NB4 (cell line): ENCODE measurements around the gene KIF7.

Source experiments
- DNase-seq: peaks from one replicate; pipeline ENCODE4 v3.0.0; 2010; ENCODE audit warnings: low read depth
- H3K4me3 ChIP-seq: one replicate; pipeline ENCODE4 v1.5.1; 2011; ENCODE audit warnings: mild to moderate bottlenecking, low read depth, low read length, moderate library complexity
- MYC ChIP-seq: IDR thresholded peaks from 2 replicates; pipeline ENCODE4 v1.6.1; 2011; ENCODE audit warnings: low read depth, low read length
- POLR2A ChIP-seq: IDR thresholded peaks from 2 replicates; pipeline ENCODE4 v1.6.1; 2011; ENCODE audit warnings: mild to moderate bottlenecking; ENCODE audit not compliant: insufficient read length; ENCODE audit errors: extremely low read depth
- TF ChIP-seq, protein P1 (sequence below): IDR thresholded peaks from one replicate; pipeline ENCODE4 v1.5.1; 2012; ENCODE audit warnings: low read depth, low read length
- TF ChIP-seq, protein P2 (sequence below): IDR thresholded peaks from 2 replicates; pipeline ENCODE4 v1.6.1; 2011; ENCODE audit warnings: low read depth, low read length

The KIF7 gene

DNA sequence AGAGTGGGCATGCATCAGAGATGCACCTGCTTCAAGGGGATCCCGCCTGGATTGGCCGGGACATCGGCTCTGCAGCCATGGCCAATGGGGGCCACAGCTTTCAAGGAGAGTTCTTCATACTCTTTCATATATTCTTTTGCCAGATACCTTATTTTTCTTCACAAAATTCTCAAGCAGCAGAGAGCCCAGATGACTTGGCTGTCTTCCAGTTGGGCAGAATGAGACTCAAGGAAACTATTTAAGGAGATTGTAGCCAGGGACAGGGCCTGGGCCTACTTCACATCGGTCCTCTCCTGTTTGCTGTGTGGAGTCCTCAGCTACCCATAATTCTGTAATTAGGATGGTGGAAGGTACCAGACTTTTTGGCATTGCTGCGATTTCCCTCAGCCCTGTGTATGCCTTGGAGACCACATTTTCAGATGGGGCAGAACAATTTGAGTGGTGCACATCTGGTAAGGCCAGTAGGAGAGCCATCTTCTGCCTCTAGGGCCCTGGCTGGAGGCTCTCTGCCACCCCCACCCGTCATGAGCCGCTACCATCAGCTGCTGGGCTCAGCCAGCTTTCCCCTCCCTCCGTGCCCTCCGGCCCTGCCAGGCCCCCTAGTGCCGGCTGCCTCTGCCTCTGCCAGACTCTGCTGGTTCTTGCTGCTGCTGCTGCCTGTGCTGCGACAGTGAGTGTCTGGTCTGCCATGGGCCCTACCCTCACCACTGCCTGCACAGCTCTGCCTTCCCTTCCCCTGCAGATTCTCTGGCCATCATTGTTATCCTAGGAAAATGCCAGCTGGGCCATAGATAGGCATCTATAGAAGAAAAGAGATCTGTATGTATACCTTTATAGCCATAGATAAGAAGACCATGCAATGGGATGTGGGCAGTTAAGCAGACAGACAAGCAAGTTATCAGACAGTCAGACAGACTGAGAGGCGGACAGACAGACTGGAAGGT lies 17.2 kb upstream of the KIF7 start:
- no peak for DNase-seq
- no peak overlapping the region for H3K4me3 ChIP-seq
- TF ChIP-seq, protein P1, sequence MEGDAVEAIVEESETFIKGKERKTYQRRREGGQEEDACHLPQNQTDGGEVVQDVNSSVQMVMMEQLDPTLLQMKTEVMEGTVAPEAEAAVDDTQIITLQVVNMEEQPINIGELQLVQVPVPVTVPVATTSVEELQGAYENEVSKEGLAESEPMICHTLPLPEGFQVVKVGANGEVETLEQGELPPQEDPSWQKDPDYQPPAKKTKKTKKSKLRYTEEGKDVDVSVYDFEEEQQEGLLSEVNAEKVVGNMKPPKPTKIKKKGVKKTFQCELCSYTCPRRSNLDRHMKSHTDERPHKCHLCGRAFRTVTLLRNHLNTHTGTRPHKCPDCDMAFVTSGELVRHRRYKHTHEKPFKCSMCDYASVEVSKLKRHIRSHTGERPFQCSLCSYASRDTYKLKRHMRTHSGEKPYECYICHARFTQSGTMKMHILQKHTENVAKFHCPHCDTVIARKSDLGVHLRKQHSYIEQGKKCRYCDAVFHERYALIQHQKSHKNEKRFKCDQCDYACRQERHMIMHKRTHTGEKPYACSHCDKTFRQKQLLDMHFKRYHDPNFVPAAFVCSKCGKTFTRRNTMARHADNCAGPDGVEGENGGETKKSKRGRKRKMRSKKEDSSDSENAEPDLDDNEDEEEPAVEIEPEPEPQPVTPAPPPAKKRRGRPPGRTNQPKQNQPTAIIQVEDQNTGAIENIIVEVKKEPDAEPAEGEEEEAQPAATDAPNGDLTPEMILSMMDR: no peak
- TF ChIP-seq POLR2A (no peak), MYC (no peak)
- TF ChIP-seq, protein P2, sequence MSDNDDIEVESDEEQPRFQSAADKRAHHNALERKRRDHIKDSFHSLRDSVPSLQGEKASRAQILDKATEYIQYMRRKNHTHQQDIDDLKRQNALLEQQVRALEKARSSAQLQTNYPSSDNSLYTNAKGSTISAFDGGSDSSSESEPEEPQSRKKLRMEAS: no peak

DNA sequence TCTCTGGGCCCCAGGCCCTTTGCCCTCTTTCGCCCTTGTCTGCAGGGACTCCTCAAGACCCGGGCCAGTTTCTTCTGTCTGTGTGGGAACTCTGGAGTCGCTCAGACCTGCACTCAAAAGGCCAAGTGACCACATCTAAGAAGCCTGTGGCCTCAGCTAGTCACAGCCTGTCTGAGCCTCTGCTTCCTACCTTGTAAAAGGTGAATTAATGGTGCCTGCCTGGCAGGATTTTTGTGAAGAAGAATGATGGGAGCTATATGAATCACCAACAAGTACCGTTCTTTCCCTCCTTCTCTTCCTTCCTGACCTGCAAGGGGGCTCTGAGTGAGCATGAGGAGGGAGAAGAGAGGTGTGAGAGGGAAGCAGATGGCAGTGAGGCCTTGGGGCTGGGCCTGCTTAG lies 16.4 kb upstream of the KIF7 start:
- TF ChIP-seq POLR2A (no peak), MYC (no peak)
- TF ChIP-seq, protein P2: no peak
- TF ChIP-seq, protein P1: no peak
- DNase-seq: no peak
- no peak overlapping the region for H3K4me3 ChIP-seq

DNA sequence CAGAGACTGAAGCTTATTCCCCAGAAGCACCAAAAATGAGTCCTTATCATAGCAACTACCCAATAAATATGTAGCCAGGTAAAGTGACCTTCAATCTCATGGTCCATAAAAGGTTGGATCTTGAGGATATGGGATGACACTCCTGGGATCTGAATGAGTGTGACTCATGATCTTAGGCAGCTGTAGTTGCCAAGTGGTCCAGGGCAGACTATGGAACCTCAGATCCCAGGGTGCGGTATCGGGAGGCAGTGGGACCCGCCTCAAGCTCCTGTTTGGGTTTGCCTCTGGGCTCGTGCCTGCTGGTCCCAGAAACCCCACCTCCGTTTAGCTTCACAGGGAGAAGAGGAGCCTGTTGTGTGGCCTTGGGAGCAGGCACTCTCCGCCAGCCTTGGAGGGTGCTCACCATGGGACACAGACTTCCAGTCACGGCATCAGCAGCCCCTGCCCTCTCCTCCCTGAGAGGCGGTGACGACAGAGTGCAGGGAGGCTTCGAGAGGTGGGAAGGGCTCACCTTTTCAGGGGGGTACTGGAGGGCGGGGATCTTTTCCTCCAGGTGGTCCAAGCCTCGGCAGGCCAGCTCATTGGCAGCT lies 15.8 kb upstream of the KIF7 start:
- no peak overlapping the region for H3K4me3 ChIP-seq
- TF ChIP-seq, protein P1: no peak
- TF ChIP-seq, protein P2: no peak
- TF ChIP-seq MYC: no peak
- no peak for DNase-seq

DNA sequence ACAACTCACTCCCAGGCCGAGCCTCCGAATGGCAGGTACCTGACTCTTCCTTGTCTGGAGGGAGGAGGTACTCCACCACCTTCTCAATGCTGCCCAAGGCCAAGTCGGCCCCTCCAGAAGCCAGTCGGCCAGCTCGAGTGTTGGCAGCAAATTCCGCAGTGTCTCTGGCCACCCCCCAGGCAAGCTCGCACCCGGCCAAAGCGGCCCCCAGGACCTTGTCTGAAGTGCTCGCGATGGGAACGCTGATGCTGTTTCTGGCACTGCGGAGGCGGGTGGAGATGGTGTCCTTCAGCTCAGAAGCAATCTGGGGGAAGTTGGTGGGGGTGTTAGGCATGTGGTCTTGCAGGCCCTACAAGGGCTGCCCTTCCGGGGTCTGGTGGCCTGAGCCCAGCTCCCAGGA lies 14.7 kb upstream of the KIF7 start:
- TF ChIP-seq MYC (no peak), POLR2A (no peak)
- TF ChIP-seq, protein P2: no peak
- TF ChIP-seq, protein P1: no peak
- DNase-seq: no peak

DNA sequence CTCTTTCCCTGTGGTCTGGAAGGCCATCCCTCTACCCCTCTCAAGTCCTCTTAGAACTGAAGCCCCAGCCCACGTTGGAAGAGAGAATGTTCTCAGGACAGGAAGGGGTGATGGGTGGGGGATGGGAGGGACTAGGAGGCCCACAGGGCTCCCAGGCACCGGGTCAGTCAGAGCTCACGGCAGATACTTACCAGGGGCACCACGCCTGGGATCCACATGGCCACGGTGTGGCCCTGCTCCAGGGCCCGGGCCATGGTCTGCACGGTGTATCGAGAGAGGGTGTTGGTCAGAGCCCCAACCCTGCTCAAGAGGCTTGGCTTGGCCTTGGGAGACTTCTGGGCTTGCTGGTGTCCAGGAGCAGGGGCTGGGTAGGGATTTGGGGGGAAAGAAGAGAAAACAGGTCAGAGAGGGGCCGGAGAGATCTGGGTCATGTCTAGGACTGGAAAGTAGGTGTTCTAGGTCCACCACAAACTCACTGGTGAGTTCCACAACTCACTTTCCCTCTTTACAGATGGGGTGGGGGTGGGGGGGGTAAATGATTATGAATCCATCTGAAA lies 14.1 kb upstream of the KIF7 start:
- H3K4me3 ChIP-seq: no peak overlapping the region
- TF ChIP-seq, protein P1: no peak
- TF ChIP-seq, protein P2: no peak
- DNase-seq: no peak

More for the DNA sequence above, 14.7 kb upstream of the KIF7 start:
- no peak overlapping the region for H3K4me3 ChIP-seq
